GM23338 (cell line): Measurements from ENCODE around the gene SF1. TPM values are rescaled to one million over a fixed set of nuclear protein-coding genes. Genes with fewer than 3 reads are reported as not detected.

ENCODE experiments used
- ATAC-seq: fragments of 200-7000 bp; cut with Tn5 transposase; 3 replicates; pipeline ENCODE4 v1.9.1; 2020
- DNase-seq: peaks from one replicate; pipeline ENCODE4 v3.0.0-alpha.2; 2015; ENCODE audit warnings: low spot score
- H2AFZ ChIP-seq: fragments of 200-600 bp; sonication (generic); 2 replicates; pipeline ENCODE4 v1.8.0; 2016; ENCODE audit warnings: antibody characterized with exemption, mild to moderate bottlenecking, moderate library complexity
- H3F3A ChIP-seq: fragments of 200-600 bp; sonication (generic); replicated peaks from 2 replicates; pipeline ENCODE4 v1.8.0; 2017; ENCODE audit warnings: antibody characterized with exemption, mixed run types, low read depth
- H3K27ac ChIP-seq: fragments of 200-600 bp; sonication (generic); 2 replicates; pipeline ENCODE4 v1.6.1; 2016; ENCODE audit warnings: low read depth
- H3K27me3 ChIP-seq: fragments of 200-600 bp; sonication (generic); 2 replicates; pipeline ENCODE4 v1.8.0; 2016; ENCODE audit warnings: mild to moderate bottlenecking, mixed run types, moderate library complexity; ENCODE audit not compliant: insufficient read depth
- H3K36me3 ChIP-seq: fragments of 200-600 bp; sonication (generic); 2 replicates; pipeline ENCODE4 v1.8.0; 2016; ENCODE audit warnings: mild to moderate bottlenecking; ENCODE audit not compliant: insufficient read depth
- H3K4me1 ChIP-seq: fragments of 200-600 bp; sonication (generic); 2 replicates; pipeline ENCODE4 v1.8.0; 2016; ENCODE audit warnings: mild to moderate bottlenecking, moderate library complexity; ENCODE audit not compliant: insufficient read depth
- H3K4me2 ChIP-seq: fragments of 200-600 bp; sonication (generic); 2 replicates; pipeline ENCODE4 v1.7.1; 2017; ENCODE audit warnings: mixed run types
- H3K4me3 ChIP-seq: fragments of 200-600 bp; sonication (generic); 2 replicates; pipeline ENCODE4 v1.6.1; 2016; ENCODE audit warnings: mixed run types
- H3K79me2 ChIP-seq: fragments of 200-600 bp; sonication (generic); replicated peaks from 2 replicates; pipeline ENCODE4 v1.8.0; 2017; ENCODE audit warnings: mild to moderate bottlenecking; ENCODE audit not compliant: insufficient read depth
- H3K9me2 ChIP-seq: fragments of 200-600 bp; sonication (generic); 2 replicates; pipeline ENCODE4 v1.8.0; 2017; ENCODE audit not compliant: insufficient read depth
- H4K20me1 ChIP-seq: fragments of 200-600 bp; sonication (generic); replicated peaks from 2 replicates; pipeline ENCODE4 v1.8.0; 2017; ENCODE audit warnings: mild to moderate bottlenecking; ENCODE audit not compliant: insufficient read depth
- H3K27ac Mint-ChIP-seq: 2 replicates; pipeline ENCODE4 v1.8.0; 2020; ENCODE audit warnings: inconsistent platforms, mild to moderate bottlenecking, moderate library complexity, mixed read lengths
- H3K27me3 Mint-ChIP-seq: 3 replicates; pipeline ENCODE4 v1.8.0; 2022; ENCODE audit warnings: low read depth, mild to moderate bottlenecking, moderate library complexity, mixed read lengths, inconsistent platforms; ENCODE audit not compliant: insufficient read depth, poor library complexity
- H3K36me3 Mint-ChIP-seq: 3 replicates; pipeline ENCODE4 v1.8.0; 2021; ENCODE audit warnings: low read depth, mild to moderate bottlenecking, inconsistent platforms, moderate library complexity, mixed read lengths
- H3K4me1 Mint-ChIP-seq: 3 replicates; pipeline ENCODE4 v1.8.0; 2020; ENCODE audit warnings: mild to moderate bottlenecking, inconsistent platforms, mixed read lengths
- H3K4me3 Mint-ChIP-seq: 3 replicates; pipeline ENCODE4 v1.8.0; 2021; ENCODE audit warnings: moderate library complexity, mild to moderate bottlenecking, inconsistent platforms, mixed read lengths
- H3K9me3 Mint-ChIP-seq: 3 replicates; pipeline ENCODE4 v1.8.0; 2020; ENCODE audit warnings: moderate library complexity, mild to moderate bottlenecking, inconsistent platforms, mixed read lengths
- CREB1 ChIP-seq: fragments of 250-450 bp; sonication (Bioruptor Pico); IDR thresholded peaks from 2 replicates; pipeline ENCODE4 v1.5.0; 2020; ENCODE audit warnings: low read depth, mild to moderate bottlenecking, moderate library complexity
- EZH2 ChIP-seq: fragments of 200-600 bp; sonication (generic); IDR thresholded peaks from one replicate; pipeline ENCODE4 v1.8.0; 2017; ENCODE audit warnings: antibody characterized with exemption, mild to moderate bottlenecking, low read depth; ENCODE audit not compliant: unreplicated experiment
- EZH2phosphoT487 ChIP-seq: fragments of 200-600 bp; sonication (generic); IDR thresholded peaks from one replicate; pipeline ENCODE4 v1.8.1; 2018; ENCODE audit warnings: antibody characterized with exemption; ENCODE audit not compliant: unreplicated experiment
- JUNB ChIP-seq: IDR thresholded peaks from one replicate; pipeline ENCODE4 v1.6.1; 2016; ENCODE audit warnings: antibody characterized with exemption; ENCODE audit not compliant: unreplicated experiment
- NANOG ChIP-seq: IDR thresholded peaks from 2 replicates; pipeline ENCODE4 v1.6.1; 2016; ENCODE audit warnings: antibody characterized with exemption, borderline replicate concordance
- POLR2AphosphoS5 ChIP-seq: IDR thresholded peaks from 2 replicates; pipeline ENCODE4 v1.6.1; 2016; ENCODE audit warnings: antibody characterized with exemption, low read depth
- STAT1 ChIP-seq: IDR thresholded peaks from one replicate; pipeline ENCODE4 v1.6.1; 2016; ENCODE audit warnings: antibody characterized with exemption; ENCODE audit not compliant: unreplicated experiment
- ZNF114 ChIP-seq: fragments of 250-450 bp; sonication (Bioruptor Pico); IDR thresholded peaks from 2 replicates; pipeline ENCODE4 v1.5.0; 2020; ENCODE audit warnings: mild to moderate bottlenecking, moderate library complexity
- ZNF331 ChIP-seq: fragments of 250-450 bp; sonication (Bioruptor Pico); IDR thresholded peaks from 2 replicates; pipeline ENCODE4 v1.5.0; 2020; ENCODE audit warnings: low read depth, mild to moderate bottlenecking, moderate library complexity
- polyA plus RNA-seq: library from polyadenylated mRNA; unstranded; fragments of >200 nt; fragmentation: Nextera tagmentation; extraction: Ambion mirVana; gene quantifications from 2 replicates; pipeline ENCODE4 v1.2.1, GENCODE V29; 2016
- total RNA-seq: library from RNA; depleted of rRNA; stranded (reverse); fragments of >200 nt; shearing (Covaris generic); gene quantifications from 2 replicates; pipeline ENCODE4 v1.2.3, GENCODE V29; 2014
- TF ChIP-seq, protein P1 (sequence below): IDR thresholded peaks from 2 replicates; pipeline ENCODE4 v1.6.1; 2016; ENCODE audit warnings: antibody characterized with exemption
- TF ChIP-seq, protein P2 (sequence below), 2 experiments: fragments of 200-600 bp in 1 of 2; sonication (generic) in 1 of 2; conservative IDR thresholded peaks; 2 replicates each; pipeline versions ENCODE4 v1.5.1 to v1.6.1; 2016 to 2017; ENCODE audit warnings: antibody characterized with exemption in 2 of 2, low read depth in 2 of 2, mild to moderate bottlenecking in 2 of 2, moderate library complexity in 1 of 2
- TF ChIP-seq, protein P3 (sequence below): IDR thresholded peaks from one replicate; pipeline ENCODE4 v1.6.1; 2018; ENCODE audit warnings: antibody characterized with exemption; ENCODE audit not compliant: unreplicated experiment

SF1 gene
- total and polyA plus RNA-seq, 2 experiments from 2014 or later, result 76.9 to 252 TPM

DNA sequence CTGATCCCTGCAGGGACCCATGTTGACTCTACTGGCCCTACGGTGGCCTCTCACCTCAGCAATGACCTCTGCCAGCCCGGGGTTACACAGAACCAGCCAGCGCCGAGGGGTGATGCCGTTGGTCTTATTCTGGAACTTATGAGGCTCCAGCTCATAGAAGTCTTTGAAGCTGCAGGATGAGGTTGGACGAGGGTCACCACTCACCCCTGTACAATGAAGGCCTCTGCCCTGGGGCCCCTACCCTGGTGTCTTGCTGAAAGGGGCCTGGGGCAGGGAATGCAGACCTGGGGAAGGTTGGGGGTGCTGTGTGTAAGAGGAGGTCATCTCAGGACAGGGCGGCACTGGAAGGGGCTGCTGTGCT is 25.3 kb downstream of the SF1 start (continued):
- no peak for TF ChIP-seq STAT1
- no peak for TF ChIP-seq NANOG
- no peak for TF ChIP-seq ZNF331 (CRISPR knock-in tag)
- TF ChIP-seq EZH2, result no peak
- no peak for TF ChIP-seq ZNF114 (CRISPR knock-in tag)
- no peak for TF ChIP-seq EZH2phosphoT487
- TF ChIP-seq POLR2AphosphoS5, result no peak
- no peak for TF ChIP-seq CREB1 (CRISPR knock-in tag)
- TF ChIP-seq, protein P1, sequence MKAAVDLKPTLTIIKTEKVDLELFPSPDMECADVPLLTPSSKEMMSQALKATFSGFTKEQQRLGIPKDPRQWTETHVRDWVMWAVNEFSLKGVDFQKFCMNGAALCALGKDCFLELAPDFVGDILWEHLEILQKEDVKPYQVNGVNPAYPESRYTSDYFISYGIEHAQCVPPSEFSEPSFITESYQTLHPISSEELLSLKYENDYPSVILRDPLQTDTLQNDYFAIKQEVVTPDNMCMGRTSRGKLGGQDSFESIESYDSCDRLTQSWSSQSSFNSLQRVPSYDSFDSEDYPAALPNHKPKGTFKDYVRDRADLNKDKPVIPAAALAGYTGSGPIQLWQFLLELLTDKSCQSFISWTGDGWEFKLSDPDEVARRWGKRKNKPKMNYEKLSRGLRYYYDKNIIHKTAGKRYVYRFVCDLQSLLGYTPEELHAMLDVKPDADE, result no peak

DNA sequence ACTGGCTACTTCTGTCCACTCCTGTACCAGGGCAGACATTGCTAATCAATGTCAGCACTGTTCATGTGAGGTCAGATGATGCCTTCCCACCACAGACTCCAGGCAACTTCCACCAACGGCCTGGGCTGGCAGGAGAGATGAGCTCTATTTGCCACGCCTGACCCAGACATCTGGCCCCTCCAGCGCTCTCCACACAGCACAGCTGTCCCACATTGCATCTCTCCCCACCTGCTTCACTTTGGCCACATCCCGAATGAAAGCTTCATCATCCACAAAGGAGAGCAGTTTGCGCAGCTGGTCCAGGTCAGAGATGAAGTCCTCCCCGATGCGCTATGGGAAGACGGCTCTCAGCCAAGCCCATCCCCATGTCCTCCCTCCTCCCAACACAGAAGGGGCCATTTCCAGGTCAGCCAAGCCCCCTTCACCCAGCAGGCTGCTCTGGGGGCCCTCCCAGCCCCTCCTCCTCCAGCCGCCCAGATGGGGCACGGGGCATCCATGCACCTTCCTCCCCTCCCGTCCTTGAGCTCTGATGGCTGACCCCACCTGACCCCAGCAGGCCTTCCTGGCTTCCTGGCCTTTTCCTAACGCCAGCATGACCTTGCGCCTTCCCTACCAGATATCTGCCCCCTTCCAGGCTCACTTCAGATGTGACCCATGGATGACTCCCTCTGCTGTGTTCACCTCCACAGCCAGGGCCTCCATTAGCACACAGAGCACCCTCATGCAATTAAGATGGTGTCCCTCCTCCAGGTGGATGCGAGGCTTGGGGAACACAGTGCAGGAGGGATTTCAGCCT is 26.0 kb downstream of the SF1 start:
- Histone ChIP-seq H3K27me3 (no peaks in the 10 kb centered on the region), H4K20me1 (no peaks in the 10 kb centered on the region), H3K9me2 (no peaks in the 10 kb centered on the region), H3F3A (no peaks in the 10 kb centered on the region), H3K4me1 (no peaks in the 10 kb centered on the region), H3K27ac (no peak overlapping the region), H3K4me2 (no peak overlapping the region), H3K4me3 (no peak overlapping the region), H3K36me3 (no peaks in the 10 kb centered on the region), H2AFZ (no peak overlapping the region), H3K79me2 (no peaks in the 10 kb centered on the region)
- ATAC-seq, result no peak
- H3K4me1 Mint-ChIP-seq, result peaks cover 14% of the 10 kb centered on the region
- peaks cover 19% of the 10 kb centered on the region for H3K27me3 Mint-ChIP-seq
- DNase-seq, result no peak
- H3K36me3 Mint-ChIP-seq, result 0 out of 3 replicates have a peak, but pooled peaks cover 3% of the 10 kb centered on the region
- H3K9me3 Mint-ChIP-seq, result no peaks in the 10 kb centered on the region
- H3K4me3 Mint-ChIP-seq, result no peak overlapping the region; the same call in 2 of the 3 replicates
- H3K27ac Mint-ChIP-seq, result no peak overlapping the region
- TF ChIP-seq ZNF331 (CRISPR knock-in tag), result no peak
- no peak for TF ChIP-seq EZH2phosphoT487
- TF ChIP-seq JUNB, result no peak
- TF ChIP-seq, protein P2, sequence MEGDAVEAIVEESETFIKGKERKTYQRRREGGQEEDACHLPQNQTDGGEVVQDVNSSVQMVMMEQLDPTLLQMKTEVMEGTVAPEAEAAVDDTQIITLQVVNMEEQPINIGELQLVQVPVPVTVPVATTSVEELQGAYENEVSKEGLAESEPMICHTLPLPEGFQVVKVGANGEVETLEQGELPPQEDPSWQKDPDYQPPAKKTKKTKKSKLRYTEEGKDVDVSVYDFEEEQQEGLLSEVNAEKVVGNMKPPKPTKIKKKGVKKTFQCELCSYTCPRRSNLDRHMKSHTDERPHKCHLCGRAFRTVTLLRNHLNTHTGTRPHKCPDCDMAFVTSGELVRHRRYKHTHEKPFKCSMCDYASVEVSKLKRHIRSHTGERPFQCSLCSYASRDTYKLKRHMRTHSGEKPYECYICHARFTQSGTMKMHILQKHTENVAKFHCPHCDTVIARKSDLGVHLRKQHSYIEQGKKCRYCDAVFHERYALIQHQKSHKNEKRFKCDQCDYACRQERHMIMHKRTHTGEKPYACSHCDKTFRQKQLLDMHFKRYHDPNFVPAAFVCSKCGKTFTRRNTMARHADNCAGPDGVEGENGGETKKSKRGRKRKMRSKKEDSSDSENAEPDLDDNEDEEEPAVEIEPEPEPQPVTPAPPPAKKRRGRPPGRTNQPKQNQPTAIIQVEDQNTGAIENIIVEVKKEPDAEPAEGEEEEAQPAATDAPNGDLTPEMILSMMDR (conservative IDR thresholded peaks at IDR 0.05; ENCODE audit: low read depth in 2 of 2), result no peak
- TF ChIP-seq, protein P3, sequence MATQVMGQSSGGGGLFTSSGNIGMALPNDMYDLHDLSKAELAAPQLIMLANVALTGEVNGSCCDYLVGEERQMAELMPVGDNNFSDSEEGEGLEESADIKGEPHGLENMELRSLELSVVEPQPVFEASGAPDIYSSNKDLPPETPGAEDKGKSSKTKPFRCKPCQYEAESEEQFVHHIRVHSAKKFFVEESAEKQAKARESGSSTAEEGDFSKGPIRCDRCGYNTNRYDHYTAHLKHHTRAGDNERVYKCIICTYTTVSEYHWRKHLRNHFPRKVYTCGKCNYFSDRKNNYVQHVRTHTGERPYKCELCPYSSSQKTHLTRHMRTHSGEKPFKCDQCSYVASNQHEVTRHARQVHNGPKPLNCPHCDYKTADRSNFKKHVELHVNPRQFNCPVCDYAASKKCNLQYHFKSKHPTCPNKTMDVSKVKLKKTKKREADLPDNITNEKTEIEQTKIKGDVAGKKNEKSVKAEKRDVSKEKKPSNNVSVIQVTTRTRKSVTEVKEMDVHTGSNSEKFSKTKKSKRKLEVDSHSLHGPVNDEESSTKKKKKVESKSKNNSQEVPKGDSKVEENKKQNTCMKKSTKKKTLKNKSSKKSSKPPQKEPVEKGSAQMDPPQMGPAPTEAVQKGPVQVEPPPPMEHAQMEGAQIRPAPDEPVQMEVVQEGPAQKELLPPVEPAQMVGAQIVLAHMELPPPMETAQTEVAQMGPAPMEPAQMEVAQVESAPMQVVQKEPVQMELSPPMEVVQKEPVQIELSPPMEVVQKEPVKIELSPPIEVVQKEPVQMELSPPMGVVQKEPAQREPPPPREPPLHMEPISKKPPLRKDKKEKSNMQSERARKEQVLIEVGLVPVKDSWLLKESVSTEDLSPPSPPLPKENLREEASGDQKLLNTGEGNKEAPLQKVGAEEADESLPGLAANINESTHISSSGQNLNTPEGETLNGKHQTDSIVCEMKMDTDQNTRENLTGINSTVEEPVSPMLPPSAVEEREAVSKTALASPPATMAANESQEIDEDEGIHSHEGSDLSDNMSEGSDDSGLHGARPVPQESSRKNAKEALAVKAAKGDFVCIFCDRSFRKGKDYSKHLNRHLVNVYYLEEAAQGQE, result no peak
- TF ChIP-seq CREB1 (CRISPR knock-in tag), result no peak
- TF ChIP-seq, protein P1, result no peak
